Keratinocyte (primary cell): ENCODE data around the gene MORN5.
A peak's percentile ranks its signal among the peaks of the same experiment; 100 is the strongest.

Source experiments
- CTCF ChIP-seq, 3 experiments: IDR thresholded peaks in 1 of 3; conservative IDR thresholded peaks in 1 of 3; optimal IDR thresholded peaks in 1 of 3; 2 replicates in 2 of 3; 3 replicates in 1 of 3; pipeline versions ENCODE3 to v1.5.1; 2011; ENCODE audit warnings: low read length in 3 of 3, mild to moderate bottlenecking in 3 of 3, moderate library complexity in 2 of 3, control low read depth in 1 of 3, inconsistent platforms in 1 of 3; ENCODE audit not compliant: insufficient read depth in 2 of 3; ENCODE audit errors: extremely low read depth in 1 of 3
- EZH2 ChIP-seq: IDR thresholded peaks from one replicate; pipeline ENCODE4 v1.6.1; 2012; ENCODE audit warnings: inconsistent platforms, mild to moderate bottlenecking, low read length, moderate library complexity

GRCh38 chr9:122226758-122227574, 67.3 kb downstream of the MORN5 start:
- TF ChIP-seq CTCF (optimal IDR thresholded peaks at IDR 0.05 in 1 of 3, IDR thresholded peaks at IDR 0.05 in 1 of 3, conservative IDR thresholded peaks at IDR 0.05 in 1 of 3; ENCODE audit: extremely low read depth in 1 of 3, insufficient read depth in 2 of 3, low read length in 3 of 3) (no peak), EZH2 (peak; percentile 90)
